ENCODE results near the gene SMAGP.
"Not testable (repeated sequence)": the region's sequence is repeated elsewhere in the genome, so short reads cannot be mapped to it uniquely, and the experiment has no call there.

The SMAGP gene

DNA sequence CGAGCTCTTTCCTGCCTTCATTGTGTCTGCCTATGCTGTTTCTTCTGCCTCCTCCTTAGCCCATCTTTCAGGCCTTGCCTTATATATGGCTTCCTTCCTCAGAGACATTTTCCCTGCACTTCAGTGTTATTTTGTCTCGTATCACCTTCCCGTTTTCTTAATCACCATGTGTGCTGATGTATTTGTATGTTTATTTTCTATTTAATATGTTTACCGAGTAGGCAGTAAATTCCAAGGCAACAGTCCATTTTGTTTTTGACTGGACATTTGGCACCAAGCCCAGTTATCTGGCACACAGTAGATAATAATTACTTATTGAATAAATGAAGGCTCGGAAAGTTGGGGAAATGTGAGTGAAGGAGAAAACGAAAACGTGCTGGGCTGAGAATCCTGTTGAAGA is 47.8 kb downstream of the SMAGP start:
- DNase-seq (ENCODE audit: low read depth, low spot score) = no peak
- TF ChIP-seq CTCF (IDR thresholded peaks at IDR 0.05; ENCODE audit: low read depth, low read length) = no peak
- no peak overlapping the region for H3K4me3 ChIP-seq (ENCODE audit: low read depth, low read length)
- in situ Hi-C loops (cut with HindIII; ENCODE audit: low sequenced_read_pairs) = no loop called here

GRCh38 chr12:51219857-51220256 is 50.4 kb downstream of the SMAGP start:
- H3K4me3 ChIP-seq (ENCODE audit: low read depth, low read length); in situ Hi-C loops (cut with HindIII; ENCODE audit: low sequenced_read_pairs); DNase-seq (ENCODE audit: low read depth, low spot score): not testable (repeated sequence)

DNA sequence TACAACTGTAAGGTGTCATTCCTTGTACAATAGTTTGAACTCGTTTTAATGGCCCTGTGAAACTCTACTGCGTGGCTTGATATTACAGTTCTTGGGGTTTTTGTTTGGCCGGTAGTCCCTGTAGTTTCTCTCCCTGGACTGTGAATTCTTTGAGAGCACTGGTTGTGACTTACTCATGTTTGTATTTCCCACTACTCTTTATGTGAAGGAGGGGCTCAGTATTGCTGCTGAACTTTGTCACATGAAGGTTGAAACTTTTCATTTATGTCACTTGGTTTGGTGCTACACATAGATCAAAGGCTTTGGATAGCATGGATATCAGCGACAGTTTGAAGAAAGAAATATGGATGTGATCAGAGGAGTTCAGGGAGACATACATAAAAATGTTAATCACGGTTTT is 50.9 kb downstream of the SMAGP start:
- in situ Hi-C loops (cut with HindIII; ENCODE audit: low sequenced_read_pairs) = no loop called here
- H3K4me3 ChIP-seq (ENCODE audit: low read depth, low read length) = no peak overlapping the region
- no peak for TF ChIP-seq CTCF (IDR thresholded peaks at IDR 0.05; ENCODE audit: low read depth, low read length)
- no peak for DNase-seq (ENCODE audit: low read depth, low spot score)

DNA sequence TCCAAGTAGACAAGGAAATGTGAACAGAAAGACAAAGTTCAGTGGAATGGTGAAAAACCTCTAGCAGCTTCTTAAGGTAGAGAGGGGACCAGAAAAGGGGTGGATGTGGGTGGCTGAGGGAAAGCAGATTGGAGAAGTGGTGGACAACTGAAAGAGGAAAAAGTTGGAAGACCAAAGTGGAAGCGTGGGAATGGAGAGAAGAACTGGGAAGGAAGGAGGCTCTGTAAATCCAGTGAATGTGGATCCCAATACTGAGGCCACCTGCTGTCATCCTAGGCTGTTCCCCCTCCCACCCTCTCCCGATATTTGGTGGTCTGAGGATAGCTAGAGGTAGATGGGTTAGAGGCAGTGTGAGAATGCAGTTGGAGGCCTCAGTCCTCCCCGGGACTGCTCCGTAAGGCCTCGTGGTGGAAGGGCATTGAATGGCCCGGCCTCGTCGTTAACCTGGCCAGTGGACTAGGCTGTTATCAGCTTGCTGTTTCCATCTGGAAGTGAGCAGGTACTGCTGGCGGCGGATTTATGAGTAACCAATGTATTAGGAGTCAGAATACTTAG is 51.5 kb downstream of the SMAGP start:
- DNase-seq (ENCODE audit: low read depth, low spot score) = no peak
- in situ Hi-C loops (cut with HindIII; ENCODE audit: low sequenced_read_pairs) = no loop called here
- H3K4me3 ChIP-seq (ENCODE audit: low read depth, low read length) = peak overlapping the region; percentile 62
- TF ChIP-seq CTCF (IDR thresholded peaks at IDR 0.05; ENCODE audit: low read depth, low read length) = no peak

- peak; percentile 59 for TF ChIP-seq CTCF (IDR thresholded peaks at IDR 0.05; ENCODE audit: low read depth, low read length)
- DNase-seq (ENCODE audit: low read depth, low spot score) = peak; percentile 87
- peak within 1 kb of the TSS; percentile 62 for H3K4me3 ChIP-seq (ENCODE audit: low read depth, low read length)
- in situ Hi-C loops (cut with HindIII; ENCODE audit: low sequenced_read_pairs) = no loop called here
Measured at GRCh38 chr12:51217968-51218606, 52.1 kb downstream of the SMAGP start, which contains the start of gene POU6F1. Gene POU6F1 (minus strand): TSS chr12:51218062. CDS start chr12:51206836, 11,226 bp downstream.

DNA sequence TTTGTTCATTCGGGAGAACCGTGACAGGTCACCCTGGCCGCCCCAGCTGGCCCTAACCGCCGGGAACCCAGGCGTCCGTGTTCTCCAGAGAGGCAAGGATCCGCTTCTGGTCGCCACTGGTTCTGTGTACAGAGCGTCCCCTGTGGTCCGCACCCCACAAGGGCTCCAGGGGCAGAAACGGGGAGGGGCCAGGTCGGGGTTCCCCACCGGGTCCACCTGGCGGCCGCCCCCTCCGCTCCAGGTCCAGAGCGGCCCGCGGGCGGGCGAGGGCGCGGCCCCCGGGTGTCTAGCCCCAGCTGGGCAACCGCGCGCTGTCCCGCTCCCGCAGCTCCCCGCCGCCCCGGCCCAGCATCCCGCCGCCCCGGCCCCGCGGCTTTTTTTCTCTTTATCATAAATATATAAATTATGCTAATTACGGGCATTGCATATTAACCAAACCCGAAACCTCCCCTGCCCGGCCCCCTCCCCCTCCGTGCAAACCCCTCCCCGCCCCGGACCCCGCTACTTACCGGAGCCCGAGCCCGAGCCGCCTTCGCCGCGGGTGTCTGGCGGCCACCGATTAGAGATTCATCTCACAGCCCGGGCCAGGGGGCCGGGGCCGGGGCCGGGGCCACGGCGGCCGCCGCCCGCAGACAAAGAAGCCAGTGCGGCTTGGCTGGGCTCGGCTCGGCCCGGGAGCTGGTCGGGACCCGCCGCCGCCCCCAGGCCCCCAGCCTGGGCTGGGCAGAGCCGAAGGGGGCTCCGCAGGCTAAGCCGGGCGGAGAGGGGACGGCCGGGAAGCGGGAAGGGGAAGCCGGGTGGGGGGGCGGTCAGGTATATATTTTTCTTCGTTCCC is 52.9 kb downstream of the SMAGP start:
- H3K4me3 ChIP-seq (ENCODE audit: low read depth, low read length) = peak overlapping the region; percentile 62
- TF ChIP-seq CTCF (IDR thresholded peaks at IDR 0.05; ENCODE audit: low read depth, low read length) = peak; percentile 22
- no peak for DNase-seq (ENCODE audit: low read depth, low spot score)
- in situ Hi-C loops (cut with HindIII; ENCODE audit: low sequenced_read_pairs) = no loop called here

DNA sequence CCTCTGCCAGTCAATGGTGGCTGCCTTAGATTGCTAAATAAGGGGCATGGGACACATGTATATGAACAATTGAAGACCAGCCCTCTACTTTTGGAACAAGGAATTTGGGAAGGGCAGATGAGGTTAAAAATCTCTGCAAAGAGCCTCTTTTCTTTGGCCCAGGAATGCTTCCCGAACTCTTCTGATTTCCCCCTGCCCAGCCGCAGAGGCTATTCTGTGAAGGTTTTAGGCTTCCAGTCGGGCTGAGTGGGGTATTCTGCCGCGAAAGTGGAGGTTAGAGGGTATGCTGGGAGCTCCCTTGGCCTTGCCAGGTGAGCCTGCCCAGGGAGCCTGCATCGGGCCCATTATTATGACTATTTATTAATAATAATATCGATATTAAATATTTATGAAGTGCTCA is 53.6 kb downstream of the SMAGP start:
- in situ Hi-C loops (cut with HindIII; ENCODE audit: low sequenced_read_pairs) = no loop called here
- TF ChIP-seq CTCF (IDR thresholded peaks at IDR 0.05; ENCODE audit: low read depth, low read length) = no peak
- DNase-seq (ENCODE audit: low read depth, low spot score) = no peak
- peak overlapping the region; percentile 62 for H3K4me3 ChIP-seq (ENCODE audit: low read depth, low read length)

Data from astrocyte of the spinal cord (primary cell).